Stomach (tissue), 4 donors: ENCODE measurements around the gene SCRT2.

Source experiments
- EP300 ChIP-seq: sonication (generic); formaldehyde crosslinking; IDR thresholded peaks from one replicate; pipeline ENCODE4 v1.6.1; 2017; ENCODE audit warnings: antibody characterized with exemption
- POLR2A ChIP-seq, 4 donors: fragments of 450-650 bp; IDR thresholded peaks; one replicate each; pipeline ENCODE4 v1.6.1; 2016; ENCODE audit warnings: antibody characterized with exemption in 4 of 4, control low read depth in 2 of 4, mild to moderate bottlenecking in 1 of 4, moderate library complexity in 1 of 4
- TF ChIP-seq, protein P1 (sequence below), 7 experiments: fragments of 450-650 bp in 4 of 7; fragments of 200-600 bp in 3 of 7; sonication (generic) in 3 of 7; IDR thresholded peaks; one replicate each; pipeline ENCODE4 v1.5.1; 2016 to 2019; ENCODE audit warnings: antibody characterized with exemption in 7 of 7, control low read depth in 2 of 7, mild to moderate bottlenecking in 1 of 7

- TF ChIP-seq, protein P1, sequence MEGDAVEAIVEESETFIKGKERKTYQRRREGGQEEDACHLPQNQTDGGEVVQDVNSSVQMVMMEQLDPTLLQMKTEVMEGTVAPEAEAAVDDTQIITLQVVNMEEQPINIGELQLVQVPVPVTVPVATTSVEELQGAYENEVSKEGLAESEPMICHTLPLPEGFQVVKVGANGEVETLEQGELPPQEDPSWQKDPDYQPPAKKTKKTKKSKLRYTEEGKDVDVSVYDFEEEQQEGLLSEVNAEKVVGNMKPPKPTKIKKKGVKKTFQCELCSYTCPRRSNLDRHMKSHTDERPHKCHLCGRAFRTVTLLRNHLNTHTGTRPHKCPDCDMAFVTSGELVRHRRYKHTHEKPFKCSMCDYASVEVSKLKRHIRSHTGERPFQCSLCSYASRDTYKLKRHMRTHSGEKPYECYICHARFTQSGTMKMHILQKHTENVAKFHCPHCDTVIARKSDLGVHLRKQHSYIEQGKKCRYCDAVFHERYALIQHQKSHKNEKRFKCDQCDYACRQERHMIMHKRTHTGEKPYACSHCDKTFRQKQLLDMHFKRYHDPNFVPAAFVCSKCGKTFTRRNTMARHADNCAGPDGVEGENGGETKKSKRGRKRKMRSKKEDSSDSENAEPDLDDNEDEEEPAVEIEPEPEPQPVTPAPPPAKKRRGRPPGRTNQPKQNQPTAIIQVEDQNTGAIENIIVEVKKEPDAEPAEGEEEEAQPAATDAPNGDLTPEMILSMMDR (IDR thresholded peaks at IDR 0.05), result no peak
- no peak for TF ChIP-seq POLR2A (IDR thresholded peaks at IDR 0.05)
- no peak for TF ChIP-seq EP300
Observed at GRCh38 chr20:622161-622560, 53.4 kb downstream of the SCRT2 start.
